DND-41 (cell line): ENCODE results near the gene ZNF625.

Experiments
- CTCF ChIP-seq: IDR thresholded peaks from 2 replicates; pipeline ENCODE4 v1.5.1; 2012; ENCODE audit warnings: borderline replicate concordance, low read length, moderate library complexity, mild to moderate bottlenecking; ENCODE audit not compliant: poor library complexity, severe bottlenecking; ENCODE audit errors: extremely low read depth
- EZH2 ChIP-seq: IDR thresholded peaks from 3 replicates; pipeline ENCODE4 v1.6.1; 2012; ENCODE audit warnings: borderline replicate concordance, low read depth, mild to moderate bottlenecking, moderate library complexity, low read length, inconsistent platforms; ENCODE audit not compliant: severe bottlenecking

DNA sequence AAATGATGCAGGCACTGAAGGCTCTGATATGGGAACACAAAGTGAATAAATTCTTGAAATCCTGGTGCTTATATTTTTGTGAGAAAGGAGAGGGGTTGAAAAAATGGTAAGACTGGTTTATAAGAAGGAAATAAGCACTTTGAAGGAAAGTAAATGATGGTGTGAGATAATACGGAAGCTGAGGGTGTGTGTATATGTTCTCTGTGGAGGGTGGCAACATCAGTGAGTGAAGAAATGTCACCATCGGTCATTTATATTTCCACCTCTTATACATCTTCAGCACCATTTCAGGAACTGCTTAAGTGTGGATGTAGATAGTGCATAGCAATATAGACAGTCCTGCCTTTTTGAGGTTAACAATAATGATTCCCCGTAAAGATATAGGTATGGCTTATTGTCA lies 23.8 kb upstream of the ZNF625 start:
- no peak for TF ChIP-seq CTCF
- TF ChIP-seq EZH2: no peak
